Dendritic cell treated with granulocyte-macrophage colony-stimulating factor and Interleukin-4, amounts not matched to agents 40 ng/mL and 50 ng/mL, for 4 days (primary cell): ENCODE results near the gene PGRMC2.

Experiments used
- H3K27ac Mint-ChIP-seq: one replicate; pipeline ENCODE4 v1.8.0; 2022; ENCODE audit warnings: mild to moderate bottlenecking, mixed read lengths
- H3K27me3 Mint-ChIP-seq: one replicate; pipeline ENCODE4 v1.8.0; 2022; ENCODE audit warnings: mild to moderate bottlenecking, mixed read lengths
- H3K36me3 Mint-ChIP-seq: one replicate; pipeline ENCODE4 v1.8.0; 2022; ENCODE audit warnings: low read depth, mixed read lengths
- H3K4me1 Mint-ChIP-seq: one replicate; pipeline ENCODE4 v1.8.0; 2022; ENCODE audit warnings: low read depth, mixed read lengths
- H3K4me3 Mint-ChIP-seq: one replicate; pipeline ENCODE4 v1.8.0; 2022; ENCODE audit warnings: mild to moderate bottlenecking, moderate library complexity, mixed read lengths
- H3K9me3 Mint-ChIP-seq: one replicate; pipeline ENCODE4 v1.8.0; 2022; ENCODE audit warnings: mixed read lengths
- intact Hi-C: fragments of 100-400 bp; cut with micrococcal nuclease; formaldehyde crosslinking; loops from one replicate; pipeline ENCODE4 v1.15.0; 2022

The PGRMC2 gene, protein sequence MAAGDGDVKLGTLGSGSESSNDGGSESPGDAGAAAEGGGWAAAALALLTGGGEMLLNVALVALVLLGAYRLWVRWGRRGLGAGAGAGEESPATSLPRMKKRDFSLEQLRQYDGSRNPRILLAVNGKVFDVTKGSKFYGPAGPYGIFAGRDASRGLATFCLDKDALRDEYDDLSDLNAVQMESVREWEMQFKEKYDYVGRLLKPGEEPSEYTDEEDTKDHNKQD

DNA sequence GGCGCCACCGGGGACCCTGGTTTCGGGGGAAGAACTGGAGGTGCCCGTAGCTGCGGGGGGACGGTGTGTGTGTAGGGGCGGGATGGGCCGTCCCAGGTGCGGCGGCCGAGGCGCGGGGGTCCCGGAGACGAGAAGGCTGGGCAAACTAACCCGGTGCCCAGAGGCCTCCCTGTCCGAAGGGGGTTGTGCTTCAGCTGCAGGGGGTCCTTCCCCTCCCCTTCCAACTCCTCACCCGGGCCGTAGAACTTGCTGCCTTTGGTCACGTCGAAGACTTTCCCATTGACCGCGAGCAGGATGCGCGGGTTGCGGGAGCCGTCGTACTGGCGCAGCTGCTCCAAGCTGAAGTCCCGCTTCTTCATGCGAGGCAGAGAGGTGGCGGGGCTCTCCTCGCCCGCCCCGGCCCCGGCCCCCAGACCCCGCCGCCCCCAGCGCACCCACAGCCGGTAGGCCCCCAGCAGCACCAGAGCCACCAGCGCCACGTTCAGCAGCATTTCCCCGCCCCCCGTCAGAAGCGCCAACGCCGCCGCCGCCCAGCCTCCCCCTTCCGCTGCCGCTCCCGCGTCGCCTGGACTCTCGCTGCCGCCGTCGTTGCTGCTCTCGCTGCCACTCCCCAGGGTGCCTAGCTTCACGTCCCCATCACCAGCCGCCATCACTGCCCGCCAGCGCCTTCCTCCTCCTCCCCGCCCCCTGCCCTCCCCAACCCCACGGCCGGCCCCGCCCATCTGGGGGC is at the start of gene PGRMC2:
Gene PGRMC2 (minus strand): TSS at position 673 of the 730 bp plus-strand sequence. CDS start 23 bp downstream, at position 650.
- Mint-ChIP-seq H3K9me3 (no peaks in the 10 kb centered on the region), H3K36me3 (peaks cover 15% of the 10 kb centered on the region), H3K27ac (peak within 1 kb of the TSS; percentile 92), H3K27me3 (peaks cover 2% of the 10 kb centered on the region), H3K4me3 (peak within 1 kb of the TSS; percentile 95), H3K4me1 (peaks cover 35% of the 10 kb centered on the region)
- intact Hi-C loops, result loop anchor here (1.0 to 10.0 kb wide), 5 partner anchors 277 to 655 kb away; partner anchors contain the start of genes ABHD18, INTU, MFSD8 and PLK4

DNA sequence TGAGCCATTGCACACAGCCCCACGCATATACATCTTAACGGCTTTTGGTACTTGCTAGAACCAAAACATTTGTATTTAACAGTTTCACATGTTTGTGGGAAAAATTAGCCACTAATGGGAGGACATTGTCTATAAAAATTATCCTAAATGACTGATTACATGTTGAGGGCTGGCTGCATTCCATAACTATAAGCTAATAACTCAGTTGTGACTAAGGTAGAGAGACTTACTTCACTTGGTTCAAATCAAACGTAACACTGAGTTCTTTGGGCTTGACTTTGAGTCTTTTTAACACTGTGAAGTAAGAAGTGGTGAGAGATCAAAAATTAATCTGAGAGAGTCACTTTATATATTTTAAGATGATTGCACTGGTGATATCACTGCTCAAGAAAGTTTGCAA is 47.9 kb upstream of the PGRMC2 start:
- H3K27me3 Mint-ChIP-seq, result no peaks in the 10 kb centered on the region
- no peak overlapping the region for H3K27ac Mint-ChIP-seq
- intact Hi-C loops, result no loop called here
- H3K9me3 Mint-ChIP-seq, result no peaks in the 10 kb centered on the region
- no peaks in the 10 kb centered on the region for H3K36me3 Mint-ChIP-seq
- H3K4me3 Mint-ChIP-seq, result no peak overlapping the region
- no peaks in the 10 kb centered on the region for H3K4me1 Mint-ChIP-seq

DNA sequence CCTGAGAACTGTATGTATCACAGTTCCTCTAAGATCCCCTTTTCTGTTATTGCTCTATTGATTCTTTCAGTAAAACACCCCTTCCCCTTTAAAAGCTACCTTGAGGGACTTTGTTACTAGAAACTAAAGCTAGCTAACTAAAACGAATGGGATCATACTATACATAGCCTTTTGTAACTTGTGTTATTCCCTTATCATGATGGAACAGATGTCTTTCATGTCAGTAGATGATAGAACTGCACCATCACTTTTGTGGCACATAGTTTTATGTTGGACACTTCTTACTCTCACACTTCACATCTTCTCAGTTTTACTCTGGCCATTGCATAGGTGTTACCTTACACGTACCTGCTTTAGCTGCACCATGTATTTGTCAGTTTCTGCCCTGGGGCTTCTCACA is 46.6 kb upstream of the PGRMC2 start:
- Mint-ChIP-seq H3K27ac (no peak overlapping the region), H3K4me3 (no peak overlapping the region), H3K9me3 (no peaks in the 10 kb centered on the region), H3K27me3 (no peaks in the 10 kb centered on the region), H3K4me1 (no peaks in the 10 kb centered on the region), H3K36me3 (no peaks in the 10 kb centered on the region)
- intact Hi-C loops, result no loop called here

DNA sequence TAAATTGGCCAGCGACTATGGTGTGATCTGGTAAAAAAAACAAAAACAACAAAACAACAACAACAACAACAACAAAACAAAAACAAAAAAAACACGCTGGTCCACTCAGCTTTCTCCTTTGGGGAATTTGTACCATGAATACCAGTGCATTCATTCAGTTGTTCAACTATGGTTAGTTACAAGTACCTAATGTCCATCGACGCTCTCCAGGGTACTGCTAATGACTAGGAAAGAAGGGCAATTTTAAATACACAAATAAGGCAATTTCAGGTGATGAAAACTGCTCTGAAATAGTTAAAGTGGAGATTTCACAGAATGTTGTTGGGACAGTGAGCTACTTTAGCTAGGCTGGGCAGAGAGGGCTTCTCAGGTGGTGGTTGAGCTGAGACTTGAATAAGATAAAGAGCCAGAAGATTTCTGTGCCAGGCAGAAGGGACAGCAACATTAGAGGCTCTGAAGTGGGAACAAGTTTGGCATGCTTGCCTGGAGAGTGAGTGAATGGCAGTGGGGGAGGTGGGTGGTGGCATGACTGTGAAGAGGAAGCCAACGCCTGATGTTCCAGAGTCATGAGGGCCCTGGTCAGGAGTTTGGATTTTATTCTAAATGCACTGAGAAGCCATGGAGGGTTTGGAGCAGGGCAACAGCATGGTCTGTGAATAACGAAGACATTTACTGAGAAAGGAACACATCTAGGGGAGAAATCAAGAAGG is 45.9 kb upstream of the PGRMC2 start:
- Mint-ChIP-seq H3K9me3 (no peaks in the 10 kb centered on the region), H3K4me3 (no peak overlapping the region), H3K27me3 (no peaks in the 10 kb centered on the region), H3K36me3 (no peaks in the 10 kb centered on the region), H3K4me1 (no peaks in the 10 kb centered on the region), H3K27ac (no peak overlapping the region)
- intact Hi-C loops, result no loop called here

DNA sequence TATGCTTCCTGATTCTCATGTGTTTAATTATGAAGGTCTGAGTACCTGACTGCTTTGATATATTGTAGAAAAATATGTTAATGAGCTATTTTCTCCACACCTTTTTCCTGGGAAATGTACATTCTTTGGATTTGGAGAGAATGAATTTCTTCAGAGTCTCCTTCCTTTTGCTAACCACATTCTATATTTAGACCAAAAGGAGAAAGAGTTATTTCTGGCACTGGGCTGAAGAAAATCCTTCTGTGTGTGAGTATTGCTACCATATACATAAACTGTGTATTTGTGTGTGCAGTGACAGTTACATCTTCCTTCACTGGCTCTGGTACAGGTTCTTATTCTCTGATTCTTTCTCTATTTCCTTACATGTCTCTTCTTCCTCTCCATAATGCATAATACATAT is 44.5 kb upstream of the PGRMC2 start:
- intact Hi-C loops, result no loop called here
- Mint-ChIP-seq H3K27ac (no peak overlapping the region), H3K36me3 (no peaks in the 10 kb centered on the region), H3K4me3 (no peak overlapping the region), H3K4me1 (no peaks in the 10 kb centered on the region), H3K9me3 (no peaks in the 10 kb centered on the region), H3K27me3 (no peaks in the 10 kb centered on the region)

DNA sequence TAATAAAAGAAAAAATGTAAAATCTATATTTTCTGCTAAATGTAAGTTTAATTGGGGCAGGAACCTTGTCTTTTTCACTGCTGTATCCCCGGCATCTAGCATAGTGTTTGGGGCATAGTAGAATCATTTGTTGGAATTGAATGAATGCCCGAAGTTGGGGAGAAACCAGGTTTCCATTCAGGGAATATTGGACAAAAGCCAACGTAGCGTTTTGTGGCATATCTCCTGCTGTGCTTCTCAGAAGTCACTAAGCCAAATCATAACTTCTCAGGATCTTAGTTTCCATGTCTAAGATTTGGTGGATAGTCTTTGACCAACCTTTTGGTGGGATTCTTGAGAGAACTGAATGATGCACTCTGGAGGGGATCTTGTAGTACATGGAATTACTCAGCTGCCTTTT is 42.0 kb upstream of the PGRMC2 start:
- Mint-ChIP-seq H3K4me1 (no peaks in the 10 kb centered on the region), H3K27me3 (no peaks in the 10 kb centered on the region), H3K27ac (no peak overlapping the region), H3K4me3 (no peak overlapping the region), H3K9me3 (no peaks in the 10 kb centered on the region), H3K36me3 (no peaks in the 10 kb centered on the region)
- intact Hi-C loops, result no loop called here

DNA sequence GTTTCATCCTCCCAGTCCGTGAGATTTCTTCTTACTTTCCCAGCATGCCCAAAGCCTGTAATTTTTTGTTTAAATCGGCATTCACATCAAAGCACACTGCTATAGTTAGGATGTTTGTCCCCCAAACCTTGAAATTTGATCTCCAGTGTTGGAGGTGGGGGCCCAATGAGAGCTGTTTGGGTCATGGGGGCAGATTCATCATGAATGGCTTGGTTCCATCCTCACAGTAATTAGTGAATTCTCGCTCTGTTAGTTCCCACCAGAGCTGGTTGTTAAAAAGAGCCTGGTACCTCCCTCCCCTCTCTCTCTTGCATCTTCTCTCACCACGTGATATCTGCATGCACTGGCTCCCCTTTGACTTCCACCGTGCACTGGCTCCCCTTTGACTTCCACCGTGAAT is 40.5 kb upstream of the PGRMC2 start:
- no peaks in the 10 kb centered on the region for H3K27me3 Mint-ChIP-seq

DNA sequence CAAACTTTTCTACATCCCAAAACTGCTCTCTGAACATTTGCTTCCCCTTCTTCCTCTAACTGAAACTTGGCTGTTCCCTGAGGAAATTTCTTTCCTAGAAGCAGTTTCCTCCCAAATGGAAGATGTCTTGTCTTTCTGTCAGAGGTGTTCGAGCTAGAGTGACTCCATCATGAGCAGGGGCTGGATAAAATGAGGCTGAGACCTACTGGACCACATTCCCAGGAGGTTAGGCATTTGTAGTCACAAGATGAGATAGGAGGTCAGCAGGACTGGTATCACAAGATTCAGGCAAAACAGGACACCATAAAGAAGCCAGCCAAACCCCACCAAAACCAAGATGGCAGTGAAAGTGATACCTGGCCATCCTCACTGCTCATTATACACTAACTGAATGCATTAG is 35.8 kb upstream of the PGRMC2 start:
- Mint-ChIP-seq H3K4me1 (no peaks in the 10 kb centered on the region), H3K9me3 (no peaks in the 10 kb centered on the region), H3K27me3 (no peaks in the 10 kb centered on the region), H3K36me3 (no peaks in the 10 kb centered on the region), H3K27ac (no peak overlapping the region), H3K4me3 (no peak overlapping the region)
- intact Hi-C loops, result no loop called here

More for the DNA sequence above, 40.5 kb upstream of the PGRMC2 start:
- Mint-ChIP-seq H3K4me1 (no peaks in the 10 kb centered on the region), H3K36me3 (no peaks in the 10 kb centered on the region), H3K4me3 (no peak overlapping the region), H3K9me3 (no peaks in the 10 kb centered on the region), H3K27ac (no peak overlapping the region)
- intact Hi-C loops, result no loop called here

DNA sequence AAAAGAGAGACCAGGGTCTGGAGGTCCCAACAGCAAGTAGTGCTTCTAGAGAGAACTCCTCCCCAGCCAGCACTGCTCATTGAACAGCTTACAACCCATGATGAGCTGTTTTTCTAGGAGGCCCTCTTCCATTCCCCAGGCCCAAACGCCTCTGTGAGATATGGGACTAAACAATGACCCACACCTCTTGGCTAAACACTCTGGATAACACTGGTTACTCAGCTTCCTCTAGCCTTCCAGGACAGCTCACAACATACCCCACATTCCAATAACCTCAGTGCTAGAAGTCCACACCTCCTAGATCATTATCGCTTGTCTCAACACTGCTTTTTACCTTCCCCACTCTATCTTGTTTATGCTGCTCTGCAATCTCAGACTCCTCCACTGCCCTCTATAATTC is 35.4 kb upstream of the PGRMC2 start:
- Mint-ChIP-seq H3K27ac (no peak overlapping the region), H3K27me3 (no peaks in the 10 kb centered on the region), H3K4me1 (no peaks in the 10 kb centered on the region), H3K4me3 (no peak overlapping the region), H3K36me3 (no peaks in the 10 kb centered on the region), H3K9me3 (no peaks in the 10 kb centered on the region)
- intact Hi-C loops, result no loop called here

DNA sequence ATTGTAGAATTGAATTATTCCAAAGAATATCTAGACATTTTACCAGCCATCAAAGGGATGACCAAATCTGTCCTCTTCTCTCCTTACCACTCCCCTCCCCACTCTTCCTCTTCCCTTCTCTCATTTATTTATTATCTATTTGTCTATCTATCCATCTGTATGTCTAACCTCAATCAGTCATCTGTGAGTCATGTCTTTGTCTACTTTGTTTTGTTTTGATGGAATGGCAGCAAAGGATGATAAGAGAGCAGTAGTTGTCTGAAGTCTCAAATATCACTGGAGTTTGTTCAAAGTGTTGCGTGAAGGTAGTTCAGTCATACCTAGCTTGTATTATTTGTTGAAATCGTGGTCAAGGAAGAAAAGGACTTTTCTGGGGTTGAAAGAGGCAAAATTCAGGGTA is 34.7 kb upstream of the PGRMC2 start:
- intact Hi-C loops, result no loop called here
- no peaks in the 10 kb centered on the region for H3K4me1 Mint-ChIP-seq
- no peak overlapping the region for H3K27ac Mint-ChIP-seq
- no peak overlapping the region for H3K4me3 Mint-ChIP-seq
- no peaks in the 10 kb centered on the region for H3K27me3 Mint-ChIP-seq
- no peaks in the 10 kb centered on the region for H3K36me3 Mint-ChIP-seq
- H3K9me3 Mint-ChIP-seq, result no peaks in the 10 kb centered on the region

DNA sequence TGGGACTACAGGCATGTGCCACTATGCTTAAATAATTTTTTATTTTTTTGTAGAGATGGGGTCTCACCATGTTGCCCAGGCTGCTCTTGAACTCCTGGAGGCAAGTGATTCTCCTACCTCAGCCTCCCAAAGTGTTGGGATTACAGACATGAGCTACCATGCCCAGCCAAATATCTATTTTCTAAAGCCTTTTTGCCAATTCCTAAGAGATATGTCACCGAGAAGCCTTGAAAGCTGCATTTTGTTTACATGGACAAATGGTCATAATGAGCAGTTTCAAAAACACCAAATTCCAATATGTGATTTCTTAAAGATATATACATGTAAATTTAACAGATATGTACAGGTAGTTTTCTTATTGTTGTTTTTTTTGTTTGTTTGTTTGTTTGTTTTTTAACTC is 33.0 kb upstream of the PGRMC2 start:
- H3K4me3 Mint-ChIP-seq, result no peak overlapping the region
- no peaks in the 10 kb centered on the region for H3K4me1 Mint-ChIP-seq
- H3K36me3 Mint-ChIP-seq, result no peaks in the 10 kb centered on the region
- intact Hi-C loops, result no loop called here
- no peak overlapping the region for H3K27ac Mint-ChIP-seq
- no peaks in the 10 kb centered on the region for H3K27me3 Mint-ChIP-seq
- no peaks in the 10 kb centered on the region for H3K9me3 Mint-ChIP-seq

DNA sequence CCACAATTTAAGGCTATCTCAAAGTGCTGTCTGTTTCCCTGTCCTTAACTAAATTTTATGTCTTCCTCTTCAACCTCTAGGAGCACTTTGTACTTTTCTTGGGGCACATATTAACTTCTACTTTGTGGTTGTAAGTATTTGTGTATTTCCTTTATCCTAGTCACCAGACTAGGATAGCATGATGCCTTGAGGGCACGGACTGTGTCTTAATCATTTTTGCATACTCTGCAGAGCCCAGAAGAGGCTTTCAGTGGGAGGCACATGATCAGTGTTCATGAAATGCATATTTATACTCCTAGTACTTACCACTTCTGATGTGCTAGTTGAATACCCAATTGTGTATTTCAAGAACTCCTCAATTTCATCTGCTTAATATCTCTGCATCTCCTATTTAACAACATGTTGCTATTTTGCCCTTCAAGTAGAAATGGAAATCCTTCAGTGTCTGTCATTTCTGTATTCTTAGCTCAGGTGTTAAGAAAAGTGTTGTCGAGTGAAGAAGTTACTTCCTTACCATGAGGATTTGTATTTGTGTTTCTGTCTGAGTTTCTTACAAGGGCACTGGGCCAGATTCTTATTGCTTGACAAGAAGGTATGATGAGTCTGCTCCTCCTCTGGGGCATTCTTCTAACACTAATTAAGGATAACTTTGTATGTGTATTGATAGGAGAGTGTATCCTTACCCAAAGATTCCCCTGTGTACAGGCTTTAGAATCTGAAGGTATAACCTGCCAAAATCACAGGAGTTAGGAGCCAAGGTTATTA is 28.3 kb upstream of the PGRMC2 start:
- intact Hi-C loops, result no loop called here
- Mint-ChIP-seq H3K9me3 (no peaks in the 10 kb centered on the region), H3K36me3 (no peaks in the 10 kb centered on the region), H3K4me3 (no peak overlapping the region), H3K4me1 (no peaks in the 10 kb centered on the region), H3K27ac (no peak overlapping the region), H3K27me3 (no peaks in the 10 kb centered on the region)

DNA sequence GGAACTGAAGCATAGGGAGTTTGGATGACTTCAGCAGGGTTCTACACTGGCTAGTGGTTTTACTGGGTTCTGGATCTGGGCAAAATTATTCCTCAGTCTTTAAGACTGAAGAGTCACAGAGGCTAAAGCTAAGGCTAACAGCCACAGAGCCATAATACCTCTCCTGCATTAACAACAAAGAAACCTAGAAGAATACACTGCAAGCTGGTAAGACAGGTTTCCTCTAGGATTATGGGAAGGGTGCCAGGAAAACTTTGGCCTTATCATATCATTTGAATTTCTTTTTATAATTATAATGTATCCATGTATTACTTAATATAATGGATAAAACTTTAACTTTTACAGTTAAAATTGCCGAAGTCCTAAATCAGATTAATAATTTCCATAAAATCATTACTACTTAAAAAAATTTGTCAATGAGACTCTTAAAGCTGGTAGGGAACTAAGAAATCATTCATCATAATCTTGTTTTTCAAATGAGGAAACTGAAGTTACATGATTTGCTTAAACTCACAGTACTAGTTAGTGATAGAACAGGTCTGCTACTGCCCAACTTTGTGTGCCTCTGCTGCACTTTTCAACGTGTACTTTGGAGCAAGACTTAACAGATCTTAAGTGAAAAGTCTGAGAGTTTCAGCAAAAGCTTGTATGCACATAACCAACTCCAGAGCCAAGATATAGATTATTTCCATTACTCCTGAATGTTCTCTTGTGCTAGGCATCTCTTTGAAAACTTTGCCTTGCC is 24.2 kb upstream of the PGRMC2 start:
- Mint-ChIP-seq H3K27ac (no peak overlapping the region), H3K4me1 (no peaks in the 10 kb centered on the region), H3K36me3 (no peaks in the 10 kb centered on the region), H3K27me3 (no peaks in the 10 kb centered on the region), H3K4me3 (no peak overlapping the region), H3K9me3 (no peaks in the 10 kb centered on the region)
- intact Hi-C loops, result no loop called here
